ENCODE measurements around the gene S100A1. TPM values are rescaled to one million over a fixed set of nuclear protein-coding genes. Genes with fewer than 3 reads are reported as not detected.

S100A1 gene
- total RNA-seq, 1 experiment from 2014 or later: 1.3 TPM

DNA sequence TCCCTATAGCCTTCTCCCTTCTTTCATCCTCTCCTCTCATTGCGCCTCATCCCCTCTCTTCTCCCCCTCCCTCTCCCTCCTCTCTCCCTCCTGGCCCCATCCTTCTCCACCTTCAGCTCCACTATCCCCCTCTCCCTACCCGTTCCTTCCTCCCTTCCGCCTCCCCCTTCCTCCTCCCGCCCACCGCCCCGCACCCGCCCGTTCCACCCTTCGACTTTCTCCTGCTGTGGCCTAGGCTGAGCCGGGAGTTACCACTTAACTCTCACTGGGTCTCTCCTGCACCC lies 51.8 kb downstream of the S100A1 start:
- DNase-seq (ENCODE audit: low spot score) (peak; percentile 28), ATAC-seq (peak; percentile 33)
- Mint-ChIP-seq H3K4me3 (peak overlapping the region; percentile 82), H3K36me3 (peaks cover 7% of the 10 kb centered on the region; the same call in 1 of the 2 replicates), H3K27ac (no peak overlapping the region), H3K27me3 (ENCODE audit: low read depth) (peaks cover 24% of the 10 kb centered on the region), H3K9me3 (no peaks in the 10 kb centered on the region), H3K4me1 (peaks cover 18% of the 10 kb centered on the region)
- ChIA-PET POLR2A (interaction anchor here (0.7 to 2.2 kb wide), 7 partner anchors 14 to 104 kb away, joined by 3 to 10 read pairs (median 3); partner anchors contain the start of genes INTS3 and SLC27A3), CTCF (interaction anchor here (0.6 to 4.7 kb wide), 23 partner anchors 11 to 325 kb away, joined by 3 to 52 read pairs (median 5); partner anchors contain the start of genes CHTOP, INTS3, RAB13 and S100A13)
- TF ChIP-seq ZNF425 (CRISPR knock-in tag; conservative IDR thresholded peaks at IDR 0.05) (no peak), NFE2L1 (CRISPR knock-in tag; IDR thresholded peaks at IDR 0.05) (0 out of 2 replicates have a peak, but pooled peaks have one; percentile 51)
- TF ChIP-seq, protein P1, sequence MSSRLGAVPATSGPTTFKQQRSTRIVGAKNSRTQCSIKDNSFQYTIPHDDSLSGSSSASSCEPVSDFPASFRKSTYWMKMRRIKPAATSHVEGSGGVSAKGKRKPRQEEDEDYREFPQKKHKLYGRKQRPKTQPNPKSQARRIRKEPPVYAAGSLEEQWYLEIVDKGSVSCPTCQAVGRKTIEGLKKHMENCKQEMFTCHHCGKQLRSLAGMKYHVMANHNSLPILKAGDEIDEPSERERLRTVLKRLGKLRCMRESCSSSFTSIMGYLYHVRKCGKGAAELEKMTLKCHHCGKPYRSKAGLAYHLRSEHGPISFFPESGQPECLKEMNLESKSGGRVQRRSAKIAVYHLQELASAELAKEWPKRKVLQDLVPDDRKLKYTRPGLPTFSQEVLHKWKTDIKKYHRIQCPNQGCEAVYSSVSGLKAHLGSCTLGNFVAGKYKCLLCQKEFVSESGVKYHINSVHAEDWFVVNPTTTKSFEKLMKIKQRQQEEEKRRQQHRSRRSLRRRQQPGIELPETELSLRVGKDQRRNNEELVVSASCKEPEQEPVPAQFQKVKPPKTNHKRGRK (CRISPR knock-in tag; IDR thresholded peaks at IDR 0.05; ENCODE audit: borderline replicate concordance): peak; percentile 58; the same call in 1 of the 2 replicates

Other genes with a start within 250 kb of the S100A1 start
- 1.4 TPM in 1 of 3 replicates, not detected in the others for gene S100A8, start 237.4 kb upstream of the S100A1 start, total RNA-seq (2021)
- gene S100A7A, start 211.9 kb upstream of the S100A1 start, total RNA-seq (2021): not detected in 3 replicates
- not detected in 3 replicates for gene S100A7, start 167.8 kb upstream of the S100A1 start, total RNA-seq (2021)
- 19.2 to 32.0 TPM (median 30.8 TPM) in 3 replicates for gene S100A6, start 92.4 kb upstream of the S100A1 start, total RNA-seq (2021)
- not detected in 3 replicates for gene S100A5, start 87.5 kb upstream of the S100A1 start, total RNA-seq (2021)
- 22.7 to 32.0 TPM (median 31.7 TPM) in 3 replicates for gene S100A4, start 82.6 kb upstream of the S100A1 start, total RNA-seq (2021)
- 0.33 TPM in 1 of 3 replicates, not detected in the others for gene S100A3, start 79.2 kb upstream of the S100A1 start, total RNA-seq (2021)
- 0.74 to 1.6 TPM (median 0.80 TPM) in 3 replicates for gene S100A2, start 62.6 kb upstream of the S100A1 start, total RNA-seq (2021)
- gene S100A16, start 15.3 kb upstream of the S100A1 start, total RNA-seq (2021): 14.6 to 17.6 TPM (median 16.8 TPM) in 3 replicates
- 1.4 to 2.1 TPM (median 1.5 TPM) in 3 replicates for gene S100A14, start 12.1 kb upstream of the S100A1 start, total RNA-seq (2021)
- gene S100A13, start 929 bp upstream of the S100A1 start, total RNA-seq (2021): 68.4 to 84.2 TPM (median 73.9 TPM) in 3 replicates
- gene CHTOP, start 5.6 kb downstream of the S100A1 start, total RNA-seq (2021): 101 to 105 TPM (median 104 TPM) in 3 replicates
- gene SNAPIN, start 30.3 kb downstream of the S100A1 start, total RNA-seq (2021): 23.4 to 29.9 TPM (median 26.7 TPM) in 3 replicates
- gene ILF2, start 42.6 kb downstream of the S100A1 start, total RNA-seq (2021): 311 to 337 TPM (median 313 TPM) in 3 replicates
- gene NPR1, start 50.3 kb downstream of the S100A1 start, total RNA-seq (2021): 13.2 to 16.5 TPM (median 15.9 TPM) in 3 replicates
- gene INTS3, start 99.6 kb downstream of the S100A1 start, total RNA-seq (2021): 66.8 to 71.3 TPM (median 70.5 TPM) in 3 replicates
- gene SLC27A3, start 147.0 kb downstream of the S100A1 start, total RNA-seq (2021): 36.3 to 38.9 TPM (median 36.9 TPM) in 3 replicates